ENCODE measurements around the gene IFNA1. TPM values are rescaled to one million over a fixed set of nuclear protein-coding genes. Genes with fewer than 3 reads are reported as not detected.

IFNA1 gene
- not detected for total RNA-seq

DNA sequence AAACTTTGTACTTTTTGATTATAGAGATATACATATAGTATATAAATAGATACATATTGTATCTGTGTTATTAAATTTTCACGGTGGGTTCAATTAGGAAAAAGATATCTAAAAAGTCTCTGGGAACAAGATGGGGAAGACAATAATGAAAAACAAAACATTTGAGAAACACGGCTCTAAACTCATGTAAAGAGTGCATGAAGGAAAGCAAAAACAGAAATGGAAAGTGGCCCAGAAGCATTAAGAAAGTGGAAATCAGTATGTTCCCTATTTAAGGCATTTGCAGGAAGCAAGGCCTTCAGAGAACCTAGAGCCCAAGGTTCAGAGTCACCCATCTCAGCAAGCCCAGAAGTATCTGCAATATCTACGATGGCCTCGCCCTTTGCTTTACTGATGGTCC lies at the start of gene IFNA1:
IFNA1 (plus strand) TSS at position 301 of the 400 bp plus-strand sequence; CDS start at position 370, 69 bp downstream.
- no peaks in the 10 kb centered on the region for H3K4me1 ChIP-seq
- H3K36me3 ChIP-seq = no peaks in the 10 kb centered on the region
- no peaks in the 10 kb centered on the region for H3K27me3 ChIP-seq
- H3K27ac ChIP-seq = no peak within 1 kb of the TSS
- no peak within 1 kb of the TSS for H3K4me3 ChIP-seq
- intact Hi-C loops (cut with DNase I) = no loop called here
- H3K9me3 ChIP-seq = no peaks in the 10 kb centered on the region
- TF ChIP-seq, protein P1, sequence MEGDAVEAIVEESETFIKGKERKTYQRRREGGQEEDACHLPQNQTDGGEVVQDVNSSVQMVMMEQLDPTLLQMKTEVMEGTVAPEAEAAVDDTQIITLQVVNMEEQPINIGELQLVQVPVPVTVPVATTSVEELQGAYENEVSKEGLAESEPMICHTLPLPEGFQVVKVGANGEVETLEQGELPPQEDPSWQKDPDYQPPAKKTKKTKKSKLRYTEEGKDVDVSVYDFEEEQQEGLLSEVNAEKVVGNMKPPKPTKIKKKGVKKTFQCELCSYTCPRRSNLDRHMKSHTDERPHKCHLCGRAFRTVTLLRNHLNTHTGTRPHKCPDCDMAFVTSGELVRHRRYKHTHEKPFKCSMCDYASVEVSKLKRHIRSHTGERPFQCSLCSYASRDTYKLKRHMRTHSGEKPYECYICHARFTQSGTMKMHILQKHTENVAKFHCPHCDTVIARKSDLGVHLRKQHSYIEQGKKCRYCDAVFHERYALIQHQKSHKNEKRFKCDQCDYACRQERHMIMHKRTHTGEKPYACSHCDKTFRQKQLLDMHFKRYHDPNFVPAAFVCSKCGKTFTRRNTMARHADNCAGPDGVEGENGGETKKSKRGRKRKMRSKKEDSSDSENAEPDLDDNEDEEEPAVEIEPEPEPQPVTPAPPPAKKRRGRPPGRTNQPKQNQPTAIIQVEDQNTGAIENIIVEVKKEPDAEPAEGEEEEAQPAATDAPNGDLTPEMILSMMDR (IDR thresholded peaks at IDR 0.05) = no peak
- no peak for TF ChIP-seq POLR2A (IDR thresholded peaks at IDR 0.05)
- DNase-seq = no peak
- 88 to 96% methylated on average over 4 of the region's 4 CpGs for WGBS, 2 donors

DNA sequence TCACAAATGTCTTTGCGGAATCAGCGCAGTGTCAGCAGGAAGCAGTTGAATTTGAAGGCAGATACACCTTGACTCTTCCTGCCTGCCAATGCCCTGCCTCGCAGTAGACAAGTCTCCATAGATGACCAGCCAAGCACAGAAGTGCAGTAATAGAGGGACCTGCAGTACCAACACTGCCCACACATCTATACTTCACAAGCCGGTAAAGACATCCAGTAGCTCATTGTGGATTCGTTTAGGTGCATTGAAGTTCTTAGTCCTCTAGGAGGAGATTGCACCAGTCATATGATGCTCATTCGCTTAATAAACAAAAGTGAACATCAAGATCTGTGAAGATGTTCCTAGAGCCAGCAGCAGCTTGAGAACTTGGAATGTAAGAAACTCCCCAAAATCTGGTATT lies 48.0 kb upstream of the IFNA1 start:
- Histone ChIP-seq H3K27me3 (peaks cover 0 to 84% (median 0%) of the 10 kb centered on the region in 4 donors), H3K4me3 (no peak overlapping the region), H3K4me1 (peaks cover 0 to 8% (median 3%) of the 10 kb centered on the region in 3 donors), H3K27ac (no peak overlapping the region), H3K36me3 (no peaks in the 10 kb centered on the region), H3K9me3 (no peaks in the 10 kb centered on the region)
- WGBS, 2 donors = 82 to 91% methylated on average over 4 to 5 of the region's 6 CpGs
- no peak for DNase-seq
- intact Hi-C loops (cut with DNase I) = no loop called here
- TF ChIP-seq POLR2A (IDR thresholded peaks at IDR 0.05) = no peak
- TF ChIP-seq, protein P1 (IDR thresholded peaks at IDR 0.05) = peak in 3 of 6 experiments; percentile 11 to 40 (median 23)

DNA sequence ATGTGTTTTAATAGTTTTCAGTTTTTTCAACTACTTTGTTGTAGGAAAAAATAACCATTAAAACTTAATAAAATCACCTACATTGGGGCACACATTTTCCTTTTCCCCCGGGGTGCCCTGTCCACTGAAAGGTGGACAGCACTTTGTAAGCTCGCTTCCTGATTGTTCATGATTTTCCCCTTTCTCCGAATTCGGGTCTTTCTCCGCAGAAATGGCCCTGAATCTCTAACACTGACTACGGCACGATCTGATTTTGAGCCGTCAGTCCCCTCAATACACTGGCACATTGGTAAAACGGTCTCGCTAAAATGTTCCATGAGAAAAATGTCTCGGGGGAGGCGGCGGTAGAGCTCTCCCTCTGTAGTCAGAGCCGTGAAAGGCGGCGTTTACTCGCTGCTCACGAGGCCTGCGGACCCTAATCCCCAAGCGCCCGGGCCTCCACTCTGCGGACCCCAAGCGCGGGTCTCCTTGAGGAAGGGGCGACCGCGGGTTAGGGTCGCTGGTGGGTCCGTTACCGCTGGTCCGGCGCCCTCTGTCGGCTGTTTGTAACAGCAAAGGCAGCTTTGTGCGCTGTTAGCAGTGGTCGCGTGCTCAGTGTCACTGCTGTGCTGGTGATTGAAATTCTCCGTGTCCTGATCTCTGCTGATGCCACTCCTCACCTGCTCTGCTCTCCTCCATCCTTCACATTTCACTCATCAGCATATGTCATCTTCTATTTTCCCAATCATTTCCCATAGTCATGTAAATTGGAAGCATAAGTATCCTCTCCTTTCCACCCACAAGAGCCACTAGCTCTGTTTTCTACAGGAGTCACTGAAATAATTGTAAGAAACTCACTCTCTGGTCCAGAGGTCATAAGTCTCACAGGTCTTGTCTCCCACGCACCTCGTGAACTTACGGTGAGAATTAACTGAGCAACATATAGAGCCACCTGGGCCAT lies 44.2 kb upstream of the IFNA1 start:
- WGBS, 2 donors = 10 to 27% methylated on average over 13 to 28 of the region's 40 CpGs
- no peak for DNase-seq
- intact Hi-C loops (cut with DNase I) = no loop called here
- Histone ChIP-seq H3K27me3 (peaks cover 0 to 85% (median 0%) of the 10 kb centered on the region in 4 donors), H3K27ac (no peak overlapping the region), H3K9me3 (no peaks in the 10 kb centered on the region), H3K4me3 (peak overlapping the region; percentile 15 to 68 (median 45)), H3K4me1 (peaks cover 0 to 8% (median 3%) of the 10 kb centered on the region in 3 donors), H3K36me3 (no peaks in the 10 kb centered on the region)
- TF ChIP-seq, protein P1 (IDR thresholded peaks at IDR 0.05) = peak in 5 of 6 experiments; percentile 39 to 73 (median 57)
- TF ChIP-seq POLR2A (IDR thresholded peaks at IDR 0.05) = no peak

DNA sequence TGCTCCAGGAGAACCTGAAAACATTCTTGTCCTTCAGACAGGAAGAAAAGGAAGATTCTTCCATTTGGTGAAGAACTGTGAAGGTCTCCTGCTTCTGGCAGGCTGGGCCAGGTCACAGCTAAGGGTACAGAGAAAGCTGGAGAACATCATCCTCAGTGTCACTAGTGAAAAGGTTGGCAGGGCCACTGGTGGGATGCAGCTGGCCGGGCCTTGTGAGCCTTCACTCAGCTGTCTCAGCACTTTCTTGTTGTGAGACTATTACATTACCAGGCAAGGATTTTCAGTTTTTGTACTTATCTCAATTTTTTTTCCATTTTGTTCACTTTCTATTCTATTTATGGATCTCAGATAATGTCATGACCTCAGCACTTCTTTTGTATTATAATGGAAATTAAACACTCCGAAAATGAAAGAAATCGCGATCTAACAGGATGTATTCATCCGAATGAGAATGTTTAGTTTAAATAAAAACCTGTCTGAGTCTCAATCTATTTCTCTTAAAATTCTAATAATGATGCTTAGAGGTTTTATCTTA lies 41.2 kb upstream of the IFNA1 start:
- Histone ChIP-seq H3K36me3 (no peaks in the 10 kb centered on the region), H3K27me3 (peaks cover 0 to 79% (median 5%) of the 10 kb centered on the region in 4 donors), H3K4me3 (no peak overlapping the region), H3K9me3 (no peaks in the 10 kb centered on the region), H3K27ac (no peak overlapping the region), H3K4me1 (peaks cover 6 to 22% (median 13%) of the 10 kb centered on the region in 3 donors)
- intact Hi-C loops (cut with DNase I) = no loop called here
- 84 to 96% methylated on average over 5 of the region's 5 CpGs for WGBS, 2 donors
- TF ChIP-seq POLR2A (IDR thresholded peaks at IDR 0.05) = no peak
- TF ChIP-seq, protein P1 (IDR thresholded peaks at IDR 0.05) = no peak
- no peak for DNase-seq

DNA sequence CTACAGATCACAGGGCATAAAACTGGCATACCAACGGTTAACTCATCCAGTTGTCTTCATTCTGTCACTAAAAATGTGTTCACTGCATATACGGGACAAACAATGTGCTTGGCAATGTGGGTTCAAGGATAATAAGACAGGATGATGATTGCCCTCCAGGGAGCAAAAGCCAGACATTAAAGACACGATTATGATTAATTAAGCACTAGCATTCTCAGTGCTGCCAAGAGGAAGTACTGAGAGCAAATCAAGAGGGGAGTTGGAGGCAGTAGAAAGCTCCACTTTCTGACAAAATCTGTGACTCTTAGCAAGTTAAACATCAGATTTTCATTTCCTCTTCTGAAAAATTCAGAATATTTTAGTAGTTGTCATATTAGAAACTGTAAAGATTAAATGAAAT lies 40.3 kb upstream of the IFNA1 start:
- intact Hi-C loops (cut with DNase I) = no loop called here
- no peak overlapping the region for H3K27ac ChIP-seq
- TF ChIP-seq POLR2A (IDR thresholded peaks at IDR 0.05) = no peak
- TF ChIP-seq, protein P1 (IDR thresholded peaks at IDR 0.05) = no peak
- H3K27me3 ChIP-seq = peaks cover 0 to 72% (median 5%) of the 10 kb centered on the region in 4 donors
- peaks cover 6 to 22% (median 13%) of the 10 kb centered on the region in 3 donors for H3K4me1 ChIP-seq
- no peaks in the 10 kb centered on the region for H3K9me3 ChIP-seq
- no peak overlapping the region for H3K4me3 ChIP-seq
- no peak for DNase-seq
- no peaks in the 10 kb centered on the region for H3K36me3 ChIP-seq
- WGBS, 2 donors = 9% methylated on average over 3 of the region's 3 CpGs

All from esophagus squamous epithelium (tissue), 5 donors.